WERI-Rb-1 (cell line): ENCODE data around the gene MYLK.
A peak's percentile ranks its signal among the peaks of the same experiment; 100 is the strongest.

Experiments
- DNase-seq: peaks from one replicate; pipeline ENCODE4 v3.0.0-alpha.2; 2020
- H3K27ac ChIP-seq: fragments of 250-450 bp; sonication (Bioruptor Pico); 2 replicates; pipeline ENCODE4 v1.5.1; 2020; ENCODE audit warnings: mild to moderate bottlenecking, moderate library complexity
- H3K27me3 ChIP-seq: fragments of 250-450 bp; sonication (Bioruptor Pico); 2 replicates; pipeline ENCODE4 v1.5.1; 2021; ENCODE audit warnings: mild to moderate bottlenecking, low read depth, moderate library complexity; ENCODE audit not compliant: insufficient read depth, severe bottlenecking
- H3K36me3 ChIP-seq: fragments of 250-450 bp; sonication (Bioruptor Pico); 2 replicates; pipeline ENCODE4 v1.5.1; 2020; ENCODE audit warnings: mild to moderate bottlenecking, moderate library complexity
- H3K4me3 ChIP-seq: 2 replicates; pipeline ENCODE4 v1.5.1; 2011; ENCODE audit warnings: low read depth, mild to moderate bottlenecking, control low read depth, low read length
- H3K9me3 ChIP-seq: fragments of 250-450 bp; sonication (Bioruptor Pico); 2 replicates; pipeline ENCODE4 v1.5.1; 2021; ENCODE audit warnings: mild to moderate bottlenecking, moderate library complexity; ENCODE audit not compliant: severe bottlenecking
- TF ChIP-seq, protein P1 (sequence below): IDR thresholded peaks from 2 replicates; pipeline ENCODE4 v1.5.1; 2011; ENCODE audit warnings: low read depth, mild to moderate bottlenecking, control low read depth, inconsistent platforms, low read length

The MYLK gene

GRCh38 chr3:123833398-123833785 is 50.7 kb downstream of the MYLK start:
- H3K4me3 ChIP-seq, result no peak overlapping the region
- H3K27me3 ChIP-seq, result no peaks in the 10 kb centered on the region
- TF ChIP-seq, protein P1, sequence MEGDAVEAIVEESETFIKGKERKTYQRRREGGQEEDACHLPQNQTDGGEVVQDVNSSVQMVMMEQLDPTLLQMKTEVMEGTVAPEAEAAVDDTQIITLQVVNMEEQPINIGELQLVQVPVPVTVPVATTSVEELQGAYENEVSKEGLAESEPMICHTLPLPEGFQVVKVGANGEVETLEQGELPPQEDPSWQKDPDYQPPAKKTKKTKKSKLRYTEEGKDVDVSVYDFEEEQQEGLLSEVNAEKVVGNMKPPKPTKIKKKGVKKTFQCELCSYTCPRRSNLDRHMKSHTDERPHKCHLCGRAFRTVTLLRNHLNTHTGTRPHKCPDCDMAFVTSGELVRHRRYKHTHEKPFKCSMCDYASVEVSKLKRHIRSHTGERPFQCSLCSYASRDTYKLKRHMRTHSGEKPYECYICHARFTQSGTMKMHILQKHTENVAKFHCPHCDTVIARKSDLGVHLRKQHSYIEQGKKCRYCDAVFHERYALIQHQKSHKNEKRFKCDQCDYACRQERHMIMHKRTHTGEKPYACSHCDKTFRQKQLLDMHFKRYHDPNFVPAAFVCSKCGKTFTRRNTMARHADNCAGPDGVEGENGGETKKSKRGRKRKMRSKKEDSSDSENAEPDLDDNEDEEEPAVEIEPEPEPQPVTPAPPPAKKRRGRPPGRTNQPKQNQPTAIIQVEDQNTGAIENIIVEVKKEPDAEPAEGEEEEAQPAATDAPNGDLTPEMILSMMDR, result no peak
- H3K9me3 ChIP-seq, result no peaks in the 10 kb centered on the region
- no peak overlapping the region for H3K27ac ChIP-seq
- no peak for DNase-seq
- no peaks in the 10 kb centered on the region for H3K36me3 ChIP-seq

GRCh38 chr3:123832692-123833397 is 51.3 kb downstream of the MYLK start:
- H3K36me3 ChIP-seq, result no peaks in the 10 kb centered on the region
- no peak overlapping the region for H3K4me3 ChIP-seq
- TF ChIP-seq, protein P1, result no peak
- DNase-seq, result peak; percentile 47
- H3K27me3 ChIP-seq, result no peaks in the 10 kb centered on the region
- H3K27ac ChIP-seq, result no peak overlapping the region
- H3K9me3 ChIP-seq, result peaks cover 4% of the 10 kb centered on the region

DNA sequence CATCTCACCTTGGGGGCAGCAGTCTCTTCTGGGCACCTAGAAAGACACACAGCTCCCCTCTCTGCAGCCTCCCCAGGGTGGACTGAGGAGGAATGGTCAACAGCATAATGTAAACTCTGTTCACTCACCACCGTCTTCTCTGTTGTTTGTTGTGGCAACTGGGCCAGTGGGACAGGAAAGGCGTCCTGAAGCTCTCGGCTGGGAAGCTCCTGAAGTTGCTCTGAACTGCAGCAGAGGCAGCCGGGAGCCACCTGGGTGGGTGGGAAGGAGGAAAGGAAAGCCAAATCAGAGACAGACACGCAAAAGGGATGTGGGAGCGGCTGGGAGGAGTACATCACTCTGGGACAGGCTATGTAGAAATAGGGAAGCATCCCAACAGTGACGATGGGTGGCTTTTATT is 52.7 kb downstream of the MYLK start:
- no peaks in the 10 kb centered on the region for H3K36me3 ChIP-seq
- peaks cover 12% of the 10 kb centered on the region for H3K9me3 ChIP-seq
- TF ChIP-seq, protein P1, result no peak
- no peak overlapping the region for H3K27ac ChIP-seq
- H3K27me3 ChIP-seq, result no peaks in the 10 kb centered on the region
- H3K4me3 ChIP-seq, result no peak overlapping the region
- DNase-seq, result no peak

DNA sequence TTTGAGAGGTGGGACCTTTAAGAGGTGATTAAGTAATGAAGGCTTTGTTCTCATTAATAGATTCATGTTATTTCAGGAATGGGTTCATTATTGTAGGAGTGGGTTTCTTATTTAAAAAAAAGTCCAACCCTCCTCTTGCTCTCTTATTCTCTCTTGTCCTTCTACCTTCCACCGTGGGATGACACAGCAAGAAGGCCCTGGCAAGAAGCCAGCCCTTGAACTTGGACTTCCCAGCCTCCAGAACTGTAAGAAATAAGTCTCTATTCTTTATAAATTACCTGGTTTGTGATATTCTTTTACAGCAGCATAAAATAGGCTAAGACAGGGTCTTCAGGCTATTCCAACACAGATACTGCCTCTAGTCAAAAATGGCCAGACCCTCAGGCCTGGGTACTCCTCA is 62.2 kb downstream of the MYLK start:
- DNase-seq, result no peak
- H3K9me3 ChIP-seq, result peaks cover 5% of the 10 kb centered on the region
- TF ChIP-seq, protein P1, result no peak
- H3K27me3 ChIP-seq, result no peaks in the 10 kb centered on the region
- H3K4me3 ChIP-seq, result no peak overlapping the region
- H3K27ac ChIP-seq, result no peak overlapping the region
- H3K36me3 ChIP-seq, result no peaks in the 10 kb centered on the region

- Histone ChIP-seq H3K36me3 (no peaks in the 10 kb centered on the region), H3K27me3 (no peaks in the 10 kb centered on the region), H3K9me3 (no peaks in the 10 kb centered on the region), H3K27ac (no peak overlapping the region), H3K4me3 (no peak overlapping the region)
- DNase-seq, result no peak
- TF ChIP-seq, protein P1, result no peak
Observed at GRCh38 chr3:123819949-123820348, 64.2 kb downstream of the MYLK start.

DNA sequence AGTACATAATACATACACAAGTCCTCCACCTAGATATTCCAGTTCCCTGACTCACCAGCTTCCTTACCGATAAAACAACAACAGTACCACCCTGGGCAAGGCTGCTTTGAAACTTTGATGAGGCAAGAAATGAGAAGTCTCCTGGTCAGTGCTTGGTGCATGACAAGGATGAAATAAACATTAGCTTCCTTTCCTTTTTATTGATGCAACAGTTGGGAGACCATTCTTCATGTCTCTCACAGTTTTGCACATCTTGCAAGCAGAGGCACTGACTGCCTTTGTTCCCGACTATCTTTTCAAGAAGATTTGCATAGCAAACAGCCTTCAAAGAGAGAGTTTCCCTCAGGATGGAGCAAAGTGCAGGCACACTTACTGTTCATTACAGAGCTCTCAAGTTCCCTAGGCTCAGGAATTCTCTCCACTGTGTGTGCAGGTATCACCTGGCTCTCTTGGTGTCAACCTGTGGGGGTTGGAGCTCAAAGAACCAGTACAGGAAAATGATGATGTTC is 65.2 kb downstream of the MYLK start:
- Histone ChIP-seq H3K27ac (no peak overlapping the region), H3K27me3 (no peaks in the 10 kb centered on the region), H3K4me3 (no peak overlapping the region), H3K9me3 (no peaks in the 10 kb centered on the region), H3K36me3 (no peaks in the 10 kb centered on the region)
- TF ChIP-seq, protein P1, result no peak
- no peak for DNase-seq
